ENCODE data around the gene ZNF189.

DNA sequence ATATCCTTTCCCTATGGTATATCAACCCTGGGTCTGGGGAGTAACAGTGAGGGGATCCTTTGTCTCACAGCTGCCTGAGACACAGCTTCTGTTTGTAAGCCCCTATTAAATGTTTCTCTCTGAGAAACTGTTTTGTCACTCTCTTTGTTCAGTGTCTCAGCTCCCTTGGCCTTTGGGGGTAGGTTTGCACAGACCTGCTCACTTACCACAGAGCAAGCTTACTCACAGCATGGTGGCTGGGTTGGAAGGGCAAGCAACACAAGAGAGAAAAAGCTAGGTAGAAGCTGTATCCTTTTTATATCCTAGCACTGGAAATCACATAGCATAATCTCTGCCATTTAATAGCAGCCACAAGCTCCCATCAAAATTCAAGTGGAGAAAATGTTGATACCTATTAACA is 18.4 kb upstream of the ZNF189 start:
- TF ChIP-seq TAF1 (IDR thresholded peaks at IDR 0.05; ENCODE audit: borderline replicate concordance, low read depth, low read length) (no peak), POLR2AphosphoS5 (IDR thresholded peaks at IDR 0.05; ENCODE audit: low read depth, low read length) (no peak)

All from GM12892 (cell line).